ENCODE results near the gene PYCARD. TPM values are rescaled to one million over a fixed set of nuclear protein-coding genes. Genes with fewer than 3 reads are reported as not detected.
"Not testable (repeated sequence)": the region's sequence is repeated elsewhere in the genome, so short reads cannot be mapped to it uniquely, and the experiment has no call there.

The PYCARD gene
- polyA plus RNA-seq, 1 donor from 2014 or later = not detected

DNA sequence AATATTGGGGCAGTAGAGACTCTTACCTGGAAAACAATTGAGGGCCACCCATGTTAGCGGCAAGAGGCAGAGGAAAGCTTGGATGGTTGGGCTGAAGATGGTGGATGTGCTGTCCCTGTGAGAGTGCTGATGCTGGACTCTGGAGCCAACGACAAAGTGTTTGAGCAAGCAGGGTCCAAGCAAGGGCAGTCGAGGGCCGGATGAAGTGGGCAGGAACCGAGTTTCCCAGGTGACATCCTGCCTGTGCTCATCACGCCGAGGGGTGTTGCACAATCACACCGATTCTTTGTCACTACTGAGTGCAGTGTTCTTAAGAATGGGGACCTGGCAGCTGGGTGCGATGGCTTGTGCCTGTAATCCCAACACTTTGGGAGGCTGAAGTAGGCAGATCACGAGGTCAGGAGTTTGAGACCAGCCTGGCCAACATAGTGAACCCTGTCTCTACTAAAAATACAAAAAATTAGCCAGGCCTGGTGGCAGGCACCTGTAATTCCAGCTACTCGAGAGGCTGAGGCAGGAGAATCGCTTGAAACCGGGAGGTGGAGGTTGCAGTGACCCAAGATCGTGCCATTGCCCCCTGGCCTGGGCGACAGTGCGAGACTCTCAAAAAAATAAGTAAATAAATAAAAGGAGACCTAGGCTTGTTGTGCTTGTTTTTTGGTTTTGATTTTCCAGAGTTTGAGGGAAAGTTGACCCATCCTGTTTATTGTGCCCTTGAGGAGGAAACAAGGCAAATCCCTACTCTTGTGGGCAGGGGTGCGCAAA lies 6.1 kb downstream of the PYCARD start (continued):
- no peak for TF ChIP-seq EP300 (conservative IDR thresholded peaks at IDR 0.05; ENCODE audit: poor library complexity, severe bottlenecking)

- not testable (repeated sequence) for H3K27ac ChIP-seq (ENCODE audit: low read length); H3K4me3 ChIP-seq (ENCODE audit: low read length); H3K9ac ChIP-seq (ENCODE audit: low read length); H3K4me2 ChIP-seq (ENCODE audit: low read length); H2AFZ ChIP-seq (ENCODE audit: low read depth, low read length); H3F3A ChIP-seq (ENCODE audit: insufficient read depth, low read length, poor library complexity, severe bottlenecking); H3K9me2 ChIP-seq (ENCODE audit: insufficient read depth, low read length); H3K9me3 ChIP-seq (ENCODE audit: low read length); H3K79me2 ChIP-seq (replicated peaks; ENCODE audit: insufficient read depth, low read length); H3K27me3 ChIP-seq (ENCODE audit: insufficient read depth, low read depth, low read length)
- H4K20me1 ChIP-seq (ENCODE audit: insufficient read depth) = peaks cover 10% of the 10 kb centered on the region
- peaks cover 14% of the 10 kb centered on the region for H3K36me3 ChIP-seq (ENCODE audit: insufficient read depth, low read length)
Observed at GRCh38 chr16:31195861-31196260, 6.7 kb downstream of the PYCARD start.

DNA sequence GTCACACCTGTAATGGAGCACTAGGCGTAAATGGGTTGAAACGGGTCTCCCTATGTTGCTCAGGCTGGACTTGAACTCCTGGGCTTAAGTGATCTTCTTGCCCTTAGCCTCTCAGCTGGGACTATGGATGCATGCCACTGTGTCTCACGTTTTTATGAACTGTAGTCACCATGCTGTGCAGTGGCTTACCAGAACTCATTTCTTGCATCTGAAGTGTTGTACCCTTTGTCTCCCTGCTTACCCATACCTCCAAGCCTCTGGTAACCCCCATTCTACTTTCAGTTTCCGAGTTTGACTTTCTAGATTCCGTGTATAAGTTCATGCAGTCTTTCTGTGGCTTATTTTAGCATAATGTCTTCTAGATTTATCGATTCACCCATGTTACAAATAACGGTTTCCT lies 7.7 kb downstream of the PYCARD start:
- no peaks in the 10 kb centered on the region for H3K79me2 ChIP-seq (replicated peaks; ENCODE audit: insufficient read depth, low read length)
- no peaks in the 10 kb centered on the region for H3K9me2 ChIP-seq (ENCODE audit: insufficient read depth, low read length)
- no peaks in the 10 kb centered on the region for H3K9me3 ChIP-seq (ENCODE audit: low read length)
- H3F3A ChIP-seq (ENCODE audit: insufficient read depth, low read length, poor library complexity, severe bottlenecking) = no peaks in the 10 kb centered on the region
- peaks cover 10% of the 10 kb centered on the region for H4K20me1 ChIP-seq (ENCODE audit: insufficient read depth)
- TF ChIP-seq POLR2AphosphoS5 (IDR thresholded peaks at IDR 0.05) (no peak), SMC3 (conservative IDR thresholded peaks at IDR 0.05; ENCODE audit: poor library complexity) (no peak), TAF1 (IDR thresholded peaks at IDR 0.05; ENCODE audit: low read depth) (no peak), EP300 (conservative IDR thresholded peaks at IDR 0.05; ENCODE audit: poor library complexity, severe bottlenecking) (no peak), EZH2 (IDR thresholded peaks at IDR 0.05; ENCODE audit: borderline replicate concordance, insufficient read depth, low read length, poor library complexity, severe bottlenecking) (no peak), CTCF (IDR thresholded peaks at IDR 0.05; ENCODE audit: poor library complexity, severe bottlenecking) (no peak), RAD21 (conservative IDR thresholded peaks at IDR 0.05) (no peak), MXI1 (conservative IDR thresholded peaks at IDR 0.05; ENCODE audit: poor library complexity, severe bottlenecking) (no peak)
- TF ChIP-seq, protein P1, sequence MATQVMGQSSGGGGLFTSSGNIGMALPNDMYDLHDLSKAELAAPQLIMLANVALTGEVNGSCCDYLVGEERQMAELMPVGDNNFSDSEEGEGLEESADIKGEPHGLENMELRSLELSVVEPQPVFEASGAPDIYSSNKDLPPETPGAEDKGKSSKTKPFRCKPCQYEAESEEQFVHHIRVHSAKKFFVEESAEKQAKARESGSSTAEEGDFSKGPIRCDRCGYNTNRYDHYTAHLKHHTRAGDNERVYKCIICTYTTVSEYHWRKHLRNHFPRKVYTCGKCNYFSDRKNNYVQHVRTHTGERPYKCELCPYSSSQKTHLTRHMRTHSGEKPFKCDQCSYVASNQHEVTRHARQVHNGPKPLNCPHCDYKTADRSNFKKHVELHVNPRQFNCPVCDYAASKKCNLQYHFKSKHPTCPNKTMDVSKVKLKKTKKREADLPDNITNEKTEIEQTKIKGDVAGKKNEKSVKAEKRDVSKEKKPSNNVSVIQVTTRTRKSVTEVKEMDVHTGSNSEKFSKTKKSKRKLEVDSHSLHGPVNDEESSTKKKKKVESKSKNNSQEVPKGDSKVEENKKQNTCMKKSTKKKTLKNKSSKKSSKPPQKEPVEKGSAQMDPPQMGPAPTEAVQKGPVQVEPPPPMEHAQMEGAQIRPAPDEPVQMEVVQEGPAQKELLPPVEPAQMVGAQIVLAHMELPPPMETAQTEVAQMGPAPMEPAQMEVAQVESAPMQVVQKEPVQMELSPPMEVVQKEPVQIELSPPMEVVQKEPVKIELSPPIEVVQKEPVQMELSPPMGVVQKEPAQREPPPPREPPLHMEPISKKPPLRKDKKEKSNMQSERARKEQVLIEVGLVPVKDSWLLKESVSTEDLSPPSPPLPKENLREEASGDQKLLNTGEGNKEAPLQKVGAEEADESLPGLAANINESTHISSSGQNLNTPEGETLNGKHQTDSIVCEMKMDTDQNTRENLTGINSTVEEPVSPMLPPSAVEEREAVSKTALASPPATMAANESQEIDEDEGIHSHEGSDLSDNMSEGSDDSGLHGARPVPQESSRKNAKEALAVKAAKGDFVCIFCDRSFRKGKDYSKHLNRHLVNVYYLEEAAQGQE (IDR thresholded peaks at IDR 0.05; ENCODE audit: borderline replicate concordance) = no peak
- peaks cover 16% of the 10 kb centered on the region for H3K36me3 ChIP-seq (ENCODE audit: insufficient read depth, low read length)
- no peak overlapping the region for H3K4me2 ChIP-seq (ENCODE audit: low read length)
- no peak overlapping the region for H3K27ac ChIP-seq (ENCODE audit: low read length)
- no peaks in the 10 kb centered on the region for H3K27me3 ChIP-seq (ENCODE audit: insufficient read depth, low read depth, low read length)
- no peak overlapping the region for H3K9ac ChIP-seq (ENCODE audit: low read length)
- no peak overlapping the region for H2AFZ ChIP-seq (ENCODE audit: low read depth, low read length)
- H3K4me3 ChIP-seq (ENCODE audit: low read length) = no peak overlapping the region

Measured in neural cell (in vitro differentiated cells).